ENCODE measurements around the gene PIGW. TPM values are rescaled to one million over a fixed set of nuclear protein-coding genes. Genes with fewer than 3 reads are reported as not detected.

PIGW gene
- total RNA-seq, 4 donors from 2014 or later, result 3.8 to 15.3 (median 7.2) TPM

- DNase-seq (ENCODE audit: low spot score), result no peak
Measured at GRCh38 chr17:36495076-36495578, 39.7 kb upstream of the PIGW start.

GRCh38 chr17:36496018-36496789 lies 38.6 kb upstream of the PIGW start:
- DNase-seq (ENCODE audit: low spot score) (no peak), ATAC-seq (ENCODE audit: low FRiP score) (no peak)
- TF ChIP-seq, protein P1, sequence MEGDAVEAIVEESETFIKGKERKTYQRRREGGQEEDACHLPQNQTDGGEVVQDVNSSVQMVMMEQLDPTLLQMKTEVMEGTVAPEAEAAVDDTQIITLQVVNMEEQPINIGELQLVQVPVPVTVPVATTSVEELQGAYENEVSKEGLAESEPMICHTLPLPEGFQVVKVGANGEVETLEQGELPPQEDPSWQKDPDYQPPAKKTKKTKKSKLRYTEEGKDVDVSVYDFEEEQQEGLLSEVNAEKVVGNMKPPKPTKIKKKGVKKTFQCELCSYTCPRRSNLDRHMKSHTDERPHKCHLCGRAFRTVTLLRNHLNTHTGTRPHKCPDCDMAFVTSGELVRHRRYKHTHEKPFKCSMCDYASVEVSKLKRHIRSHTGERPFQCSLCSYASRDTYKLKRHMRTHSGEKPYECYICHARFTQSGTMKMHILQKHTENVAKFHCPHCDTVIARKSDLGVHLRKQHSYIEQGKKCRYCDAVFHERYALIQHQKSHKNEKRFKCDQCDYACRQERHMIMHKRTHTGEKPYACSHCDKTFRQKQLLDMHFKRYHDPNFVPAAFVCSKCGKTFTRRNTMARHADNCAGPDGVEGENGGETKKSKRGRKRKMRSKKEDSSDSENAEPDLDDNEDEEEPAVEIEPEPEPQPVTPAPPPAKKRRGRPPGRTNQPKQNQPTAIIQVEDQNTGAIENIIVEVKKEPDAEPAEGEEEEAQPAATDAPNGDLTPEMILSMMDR (IDR thresholded peaks at IDR 0.05), result no peak

More at GRCh38 chr17:36495076-36495578, 39.7 kb upstream of the PIGW start:
- no peak for ATAC-seq (ENCODE audit: low FRiP score)
- TF ChIP-seq, protein P1 (IDR thresholded peaks at IDR 0.05), result no peak

DNA sequence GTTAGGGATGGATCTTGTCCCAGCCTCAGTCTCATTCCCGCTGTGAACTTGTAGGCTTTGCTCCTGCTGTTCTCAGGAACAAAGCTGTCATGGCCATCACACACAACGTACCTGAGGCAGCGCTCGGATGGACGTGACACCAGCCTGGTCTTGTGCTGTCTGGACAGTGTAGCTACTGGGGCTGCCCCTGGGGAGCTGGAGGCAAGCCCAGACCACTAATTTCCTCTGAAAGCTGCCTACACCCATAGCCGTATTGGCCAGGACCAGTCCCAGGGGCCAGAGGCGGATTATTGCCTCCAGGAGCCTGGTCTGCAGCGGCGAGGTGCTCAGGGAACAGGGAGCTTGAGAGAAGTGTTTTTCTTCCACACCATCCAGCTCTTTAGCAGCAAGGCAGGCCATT lies 36.6 kb upstream of the PIGW start:
- DNase-seq (ENCODE audit: low spot score) (no peak), ATAC-seq (ENCODE audit: low FRiP score) (no peak)
- TF ChIP-seq, protein P1 (IDR thresholded peaks at IDR 0.05), result no peak

DNA sequence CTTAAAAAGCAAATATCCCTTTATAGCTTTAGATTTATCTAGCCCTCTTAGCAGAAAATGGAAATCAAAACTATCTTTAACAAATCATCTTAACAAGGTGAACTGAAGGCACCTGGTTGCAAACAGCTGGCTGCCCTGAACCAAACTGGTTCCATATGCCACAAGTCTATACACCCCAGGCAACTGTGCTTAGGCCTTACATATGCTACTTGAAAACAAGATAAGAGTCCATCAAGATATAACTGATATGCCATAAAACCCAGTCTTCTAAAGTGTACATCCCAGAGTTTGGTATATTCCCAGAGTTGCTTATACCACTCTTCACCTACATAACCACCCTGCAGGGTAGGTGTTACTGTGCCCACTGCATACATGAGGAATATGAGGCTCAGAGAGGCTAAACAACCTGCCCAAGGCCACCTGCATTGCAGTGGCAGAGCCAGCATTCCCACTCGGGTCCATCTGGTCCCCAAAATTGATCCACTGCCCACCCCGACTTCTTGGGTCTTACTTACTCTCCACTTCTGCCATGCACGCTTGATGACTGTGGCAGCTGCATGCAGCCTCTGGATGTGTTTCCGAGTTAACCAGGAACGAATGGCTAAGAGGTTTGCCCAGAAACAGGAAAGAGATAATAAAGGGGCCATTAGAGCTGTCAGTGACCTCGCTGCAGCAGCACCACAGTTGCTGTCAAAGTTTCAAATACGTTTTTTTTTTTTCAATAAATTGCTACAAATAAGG lies 36.1 kb upstream of the PIGW start:
- ATAC-seq (ENCODE audit: low FRiP score) (no peak), DNase-seq (ENCODE audit: low spot score) (no peak)
- TF ChIP-seq, protein P1 (IDR thresholded peaks at IDR 0.05), result no peak

DNA sequence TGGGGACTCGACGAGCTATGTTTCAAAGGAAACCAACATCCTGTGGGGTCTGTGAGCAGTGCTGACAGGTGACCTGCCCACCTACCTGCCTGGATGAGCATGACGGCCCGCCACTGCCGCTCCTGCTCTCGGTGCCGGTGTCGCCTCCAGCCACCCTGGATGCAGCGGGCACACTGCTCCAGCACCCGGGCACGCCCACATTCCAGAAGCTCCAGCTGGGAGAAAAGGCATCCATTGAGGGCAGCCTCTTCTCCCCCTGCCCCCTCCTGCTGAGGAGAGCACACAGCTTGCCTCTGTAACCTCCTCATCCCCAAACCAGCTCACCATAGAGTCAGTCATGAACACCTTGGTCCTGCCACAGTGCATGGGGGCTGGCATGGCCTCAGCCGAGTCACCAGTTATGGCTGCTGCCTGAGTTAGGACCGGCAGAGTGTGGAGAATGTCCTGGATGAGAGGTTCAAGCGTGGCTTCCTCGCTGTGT lies 34.0 kb upstream of the PIGW start:
- ATAC-seq (ENCODE audit: low FRiP score), result no peak
- no peak for DNase-seq (ENCODE audit: low spot score)
- TF ChIP-seq, protein P1 (IDR thresholded peaks at IDR 0.05), result no peak

DNA sequence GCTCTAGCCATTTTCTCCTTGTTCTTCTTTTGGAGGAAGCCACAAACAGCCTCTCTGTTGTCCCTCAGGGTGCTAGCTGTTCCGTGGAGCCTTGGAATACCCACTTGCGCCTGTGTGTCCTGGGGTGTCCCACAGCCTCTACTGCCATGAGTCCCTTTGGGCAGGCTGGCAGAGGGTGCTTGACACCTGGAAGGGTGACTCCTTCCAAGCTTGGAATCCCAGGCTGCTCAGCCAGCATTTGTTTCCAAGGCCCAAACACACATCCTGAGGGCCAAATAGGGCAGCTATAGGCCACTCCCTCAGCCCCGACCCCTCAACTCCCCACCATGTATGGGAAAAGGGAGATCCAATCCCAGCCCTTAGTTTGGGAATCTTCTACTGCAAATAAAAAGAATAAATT lies 33.4 kb upstream of the PIGW start:
- TF ChIP-seq, protein P1 (IDR thresholded peaks at IDR 0.05), result no peak
- no peak for ATAC-seq (ENCODE audit: low FRiP score)
- no peak for DNase-seq (ENCODE audit: low spot score)
